Transverse colon (tissue), 4 donors: Measurements from ENCODE around the gene MSMB.

Experiments
- EP300 ChIP-seq: sonication (generic); formaldehyde crosslinking; IDR thresholded peaks from one replicate; pipeline ENCODE4 v1.6.1; 2017; ENCODE audit warnings: antibody characterized with exemption, low read depth
- POLR2A ChIP-seq: fragments of 450-650 bp; IDR thresholded peaks from one replicate; pipeline ENCODE4 v1.6.1; 2016; ENCODE audit warnings: antibody characterized with exemption, mild to moderate bottlenecking, moderate library complexity
- POLR2AphosphoS5 ChIP-seq, 3 donors: sonication (generic); formaldehyde crosslinking; IDR thresholded peaks; one replicate each; pipeline ENCODE4 v1.6.1; 2016; ENCODE audit warnings: antibody characterized with exemption in 3 of 3
- TF ChIP-seq, protein P1 (sequence below), 5 experiments: fragments of 200-600 bp in 3 of 5; fragments of 450-650 bp in 2 of 5; sonication (generic) in 3 of 5; IDR thresholded peaks; 1 replicate in 2 of 5; 2 replicates in 3 of 5; pipeline ENCODE4 v1.5.1; 2016 to 2017; ENCODE audit warnings: antibody characterized with exemption in 5 of 5, inconsistent platforms in 3 of 5, mild to moderate bottlenecking in 2 of 5, moderate library complexity in 1 of 5

DNA sequence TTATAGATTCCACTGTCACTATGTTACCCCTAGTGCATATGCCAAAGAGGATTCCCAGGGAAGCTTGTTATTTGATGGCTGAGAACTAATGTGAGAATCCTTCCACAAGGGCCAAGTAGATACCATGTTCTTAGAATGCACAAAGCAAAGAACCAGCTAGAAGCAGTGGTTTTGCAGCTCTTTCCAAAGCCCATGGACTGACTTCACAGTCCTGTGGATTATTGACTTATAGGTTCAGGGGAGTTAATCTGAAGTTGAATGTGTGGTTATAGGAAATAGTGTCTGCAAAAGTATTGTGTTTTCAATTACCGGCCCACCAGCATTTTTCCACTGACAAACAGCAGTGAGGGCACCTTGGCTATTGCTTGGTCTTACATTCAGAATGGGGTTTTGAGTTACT is 45.5 kb downstream of the MSMB start:
- TF ChIP-seq, protein P1, sequence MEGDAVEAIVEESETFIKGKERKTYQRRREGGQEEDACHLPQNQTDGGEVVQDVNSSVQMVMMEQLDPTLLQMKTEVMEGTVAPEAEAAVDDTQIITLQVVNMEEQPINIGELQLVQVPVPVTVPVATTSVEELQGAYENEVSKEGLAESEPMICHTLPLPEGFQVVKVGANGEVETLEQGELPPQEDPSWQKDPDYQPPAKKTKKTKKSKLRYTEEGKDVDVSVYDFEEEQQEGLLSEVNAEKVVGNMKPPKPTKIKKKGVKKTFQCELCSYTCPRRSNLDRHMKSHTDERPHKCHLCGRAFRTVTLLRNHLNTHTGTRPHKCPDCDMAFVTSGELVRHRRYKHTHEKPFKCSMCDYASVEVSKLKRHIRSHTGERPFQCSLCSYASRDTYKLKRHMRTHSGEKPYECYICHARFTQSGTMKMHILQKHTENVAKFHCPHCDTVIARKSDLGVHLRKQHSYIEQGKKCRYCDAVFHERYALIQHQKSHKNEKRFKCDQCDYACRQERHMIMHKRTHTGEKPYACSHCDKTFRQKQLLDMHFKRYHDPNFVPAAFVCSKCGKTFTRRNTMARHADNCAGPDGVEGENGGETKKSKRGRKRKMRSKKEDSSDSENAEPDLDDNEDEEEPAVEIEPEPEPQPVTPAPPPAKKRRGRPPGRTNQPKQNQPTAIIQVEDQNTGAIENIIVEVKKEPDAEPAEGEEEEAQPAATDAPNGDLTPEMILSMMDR (IDR thresholded peaks at IDR 0.05) = no peak
- no peak for TF ChIP-seq POLR2A
- TF ChIP-seq EP300 = no peak
- TF ChIP-seq POLR2AphosphoS5 (IDR thresholded peaks at IDR 0.05) = no peak
